Choroid plexus epithelial cell (primary cell): ENCODE results near the gene FASTK.

Experiments used
- DNase-seq: peaks from one replicate; pipeline ENCODE4 v3.0.0-alpha.2; 2010; ENCODE audit warnings: low read depth
- H3K4me3 ChIP-seq: 2 replicates; pipeline ENCODE4 v1.5.1; 2011; ENCODE audit warnings: low read depth, mild to moderate bottlenecking, control low read depth, low read length, moderate library complexity
- CTCF ChIP-seq: conservative IDR thresholded peaks from 2 replicates; pipeline ENCODE4 v1.5.1; 2011; ENCODE audit warnings: low read depth, mild to moderate bottlenecking, control low read depth, inconsistent platforms, low read length, moderate library complexity

Gene FASTK

GRCh38 chr7:151104411-151105235, 24.0 kb upstream of the FASTK start:
- TF ChIP-seq CTCF = no peak
- H3K4me3 ChIP-seq = no peak overlapping the region
- peak; percentile 90 for DNase-seq

- no peak overlapping the region for H3K4me3 ChIP-seq
- DNase-seq = no peak
- TF ChIP-seq CTCF = no peak
Measured at GRCh38 chr7:151103973-151104372, 23.4 kb upstream of the FASTK start.

- H3K4me3 ChIP-seq = no peak overlapping the region
- DNase-seq = no peak
- no peak for TF ChIP-seq CTCF
Measured at GRCh38 chr7:151102991-151103390, 22.4 kb upstream of the FASTK start.

GRCh38 chr7:151101621-151102396, 21.2 kb upstream of the FASTK start:
- TF ChIP-seq CTCF = no peak
- DNase-seq = no peak
- no peak overlapping the region for H3K4me3 ChIP-seq

- no peak for TF ChIP-seq CTCF
- no peak overlapping the region for H3K4me3 ChIP-seq
- no peak for DNase-seq
Measured at GRCh38 chr7:151100921-151101320, 20.3 kb upstream of the FASTK start.

GRCh38 chr7:151099486-151100211, 19.0 kb upstream of the FASTK start:
- TF ChIP-seq CTCF = no peak
- H3K4me3 ChIP-seq = no peak overlapping the region
- peak; percentile 31 for DNase-seq
